Fibroblast of peridontal ligament (primary cell): ENCODE results near the gene PSMD13.

Source experiments
- DNase-seq: peaks from one replicate; pipeline ENCODE4 v3.0.0-alpha.2; 2010; ENCODE audit errors: extremely low read depth

PSMD13 gene

DNA sequence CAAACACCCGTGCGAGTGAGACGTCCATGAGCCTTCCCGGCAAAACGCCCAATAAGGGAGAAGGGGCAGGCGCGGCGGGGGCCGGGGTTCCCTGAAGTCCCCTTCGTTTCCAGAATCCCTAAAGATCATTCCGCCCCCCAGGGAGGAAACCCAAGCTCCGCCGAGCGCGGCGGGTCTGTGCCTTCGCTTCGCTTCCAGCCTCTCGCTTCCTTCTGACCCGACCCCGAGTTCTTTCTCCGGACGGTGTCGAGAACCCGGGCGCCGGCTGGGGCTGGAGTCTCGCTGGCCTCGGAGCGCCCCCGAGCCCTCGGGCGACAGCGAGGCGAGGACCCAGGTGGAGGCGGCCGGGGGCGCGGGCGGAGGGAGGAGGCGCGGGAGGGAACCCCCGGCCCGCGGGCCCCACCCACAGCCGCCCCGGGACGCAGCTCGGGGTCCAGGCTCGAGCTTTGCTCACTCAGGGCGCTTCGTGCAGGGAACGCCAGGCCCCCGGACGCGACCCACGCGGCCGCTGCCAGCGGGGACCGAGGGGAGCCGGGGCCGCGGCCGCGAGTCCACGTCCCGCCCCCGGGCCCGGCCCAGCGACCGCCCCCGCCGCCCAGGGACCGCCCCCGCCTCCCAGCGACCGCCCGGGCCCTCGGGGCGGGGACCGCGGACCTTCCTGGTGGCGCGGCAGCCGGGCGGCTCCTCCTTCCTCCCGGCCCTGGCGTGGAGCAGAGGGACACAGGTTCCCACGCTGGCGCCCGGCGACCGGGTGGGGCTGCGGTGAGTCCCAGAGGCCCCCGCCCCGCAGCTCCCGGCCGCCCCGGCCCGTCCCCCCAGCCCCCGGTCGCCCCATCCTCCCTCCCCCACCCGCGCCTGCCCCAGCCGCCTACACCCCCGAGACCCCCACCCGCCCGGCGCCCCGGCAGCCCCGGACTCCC, 52.0 kb downstream of the PSMD13 start, which contains the start of gene PGGHG:
Gene PGGHG (plus strand): TSS at position 649 of the 920 bp plus-strand sequence. CDS start 691 bp downstream, outside the sequence.
- DNase-seq, result no peak

- no peak for DNase-seq
Measured at GRCh38 chr11:289398-289711, 52.6 kb downstream of the PSMD13 start.

- DNase-seq, result no peak
Measured at GRCh38 chr11:289712-290620, 53.2 kb downstream of the PSMD13 start.

- no peak for DNase-seq
Measured at GRCh38 chr11:290621-291231, 54.0 kb downstream of the PSMD13 start.

- DNase-seq, result no peak
Measured at GRCh38 chr11:291281-292210, 54.8 kb downstream of the PSMD13 start.

- DNase-seq, result no peak
Measured at GRCh38 chr11:292211-293121, 55.7 kb downstream of the PSMD13 start.

GRCh38 chr11:293271-293851, 56.6 kb downstream of the PSMD13 start:
- no peak for DNase-seq

DNA sequence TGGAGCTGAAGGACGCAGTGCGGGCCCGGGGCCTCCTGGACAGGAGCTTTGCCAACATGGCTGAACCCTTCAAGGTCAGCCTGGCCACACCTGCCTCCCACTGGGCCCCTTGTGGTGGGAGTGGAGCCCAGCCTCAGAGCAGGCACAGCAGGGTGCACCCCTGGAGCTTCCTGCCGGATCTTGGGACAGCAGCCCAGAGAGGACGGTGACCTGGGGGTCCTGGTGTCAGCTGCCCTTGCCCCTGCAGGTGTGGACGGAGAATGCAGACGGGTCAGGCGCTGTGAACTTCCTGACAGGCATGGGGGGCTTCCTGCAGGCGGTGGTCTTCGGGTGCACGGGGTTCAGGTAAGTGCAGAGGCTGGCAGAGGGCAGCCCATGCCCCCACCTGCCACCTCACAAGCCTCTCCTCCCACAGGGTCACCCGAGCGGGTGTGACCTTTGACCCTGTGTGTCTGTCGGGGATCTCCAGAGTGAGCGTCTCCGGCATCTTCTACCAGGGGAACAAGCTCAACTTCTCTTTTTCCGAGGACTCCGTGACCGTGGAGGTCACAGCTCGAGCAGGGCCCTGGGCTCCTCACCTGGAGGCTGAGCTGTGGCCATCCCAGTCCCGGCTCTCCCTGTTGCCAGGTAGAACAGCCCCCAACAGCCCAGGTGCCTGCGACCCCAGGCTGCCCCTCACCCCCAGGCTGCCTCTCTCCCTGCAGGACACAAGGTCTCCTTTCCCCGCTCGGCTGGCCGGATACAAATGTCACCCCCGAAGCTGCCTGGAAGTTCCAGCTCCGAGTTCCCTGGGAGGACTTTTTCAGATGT, 57.3 kb downstream of the PSMD13 start:
- no peak for DNase-seq

DNA sequence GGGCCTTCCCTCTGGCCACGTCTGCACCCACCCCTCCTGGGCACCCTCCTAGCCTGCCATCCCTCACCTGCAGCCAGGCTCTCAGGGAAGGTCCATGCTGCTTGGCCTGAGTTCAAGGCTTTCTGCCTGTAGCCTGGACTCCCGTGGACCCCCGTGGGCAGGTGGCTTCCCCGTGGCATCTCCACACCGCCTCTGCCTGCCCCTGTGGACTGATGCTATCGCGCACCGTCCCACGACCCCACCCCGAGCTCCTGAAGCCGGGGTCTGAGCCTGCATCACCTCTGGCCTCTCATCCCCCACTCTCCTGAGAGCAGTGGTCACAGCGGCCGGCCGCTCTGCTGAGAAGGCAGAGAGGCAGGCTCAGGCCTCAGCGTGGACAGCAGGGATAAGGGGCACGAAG, 58.0 kb downstream of the PSMD13 start:
- no peak for DNase-seq

GRCh38 chr11:295351-296170, 58.8 kb downstream of the PSMD13 start:
- no peak for DNase-seq

GRCh38 chr11:296171-297050, 59.6 kb downstream of the PSMD13 start:
- DNase-seq, result no peak

DNA sequence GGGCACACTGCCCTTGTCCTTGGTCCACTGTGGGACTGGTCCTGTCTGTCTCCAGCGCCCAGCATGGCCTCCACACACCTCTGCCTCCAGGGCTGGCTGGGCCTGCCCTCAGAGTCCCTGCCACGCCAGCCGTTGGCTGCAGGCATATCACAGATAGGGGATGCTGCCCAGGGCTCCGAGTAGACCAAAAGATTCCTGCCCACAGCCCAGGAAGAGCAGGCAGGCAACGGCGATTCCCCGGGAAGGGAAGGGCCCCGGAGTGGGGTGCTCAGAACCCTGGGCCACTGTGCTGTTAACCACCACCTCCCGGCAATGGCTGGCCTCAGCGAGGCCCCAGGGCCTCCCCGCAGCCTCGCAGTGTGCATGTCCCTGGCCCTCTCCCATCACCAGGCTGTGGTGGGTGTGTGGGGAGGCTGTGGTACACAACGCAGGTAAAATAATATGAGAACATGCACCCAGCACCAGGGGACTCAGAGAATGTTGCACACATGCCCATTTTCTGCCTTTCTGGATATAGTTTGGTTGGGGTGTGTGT, 60.3 kb downstream of the PSMD13 start:
- no peak for DNase-seq

DNA sequence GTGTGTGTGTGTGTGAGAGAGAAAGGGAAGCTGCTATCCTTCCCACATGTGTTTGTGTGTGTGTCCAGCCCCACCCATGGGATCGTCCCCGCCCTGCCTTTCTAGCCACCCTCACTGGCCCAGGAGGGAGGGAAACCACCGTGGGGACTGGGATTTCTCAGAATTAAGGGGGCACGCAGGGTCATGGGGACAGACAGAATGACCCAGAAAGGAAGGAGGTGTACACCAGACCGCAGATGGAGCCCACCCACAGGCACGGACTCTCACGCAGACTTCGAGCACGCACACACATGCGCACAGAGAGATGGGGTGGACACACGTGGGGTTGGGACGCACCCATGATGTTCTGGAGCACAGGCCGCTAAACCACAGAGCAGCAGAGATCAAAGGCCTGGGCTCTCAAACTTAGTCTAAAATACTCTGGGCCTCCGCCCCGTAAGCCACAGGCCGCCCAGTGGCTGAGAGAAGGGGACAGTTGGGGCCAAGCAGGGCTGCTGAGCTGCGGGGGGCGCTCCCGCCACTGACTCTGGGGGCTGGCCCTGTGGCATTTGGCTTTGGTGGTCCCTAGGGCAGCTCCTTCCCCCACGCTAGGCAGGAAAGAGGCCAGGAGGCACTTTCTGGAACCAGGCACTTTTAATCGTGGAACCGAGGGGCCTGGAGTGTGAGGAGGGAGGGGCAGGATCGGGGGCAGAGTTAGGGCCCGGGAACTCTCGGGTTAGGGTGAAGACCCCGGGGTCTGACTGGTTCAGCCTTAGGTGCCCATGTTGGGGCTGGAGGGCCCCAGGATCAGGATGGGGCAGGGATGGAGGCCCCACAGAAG, 61.0 kb downstream of the PSMD13 start:
- DNase-seq, result peak; percentile 60

- no peak for DNase-seq
Measured at GRCh38 chr11:298406-299065, 61.8 kb downstream of the PSMD13 start.
